Fibroblast of the aortic adventitia (primary cell): Measurements from ENCODE around the gene ASTN1. TPM values are rescaled to one million over a fixed set of nuclear protein-coding genes. Genes with fewer than 3 reads are reported as not detected.

Experiments used
- DNase-seq: peaks from one replicate; pipeline ENCODE4 v3.0.0-alpha.2; 2010; ENCODE audit warnings: low read depth
- H3K4me3 ChIP-seq: 2 replicates; pipeline ENCODE4 v1.5.1; 2011; ENCODE audit warnings: low read depth, mild to moderate bottlenecking, control low read depth, low read length, moderate library complexity
- CTCF ChIP-seq: IDR thresholded peaks from 2 replicates; pipeline ENCODE4 v1.5.1; 2011; ENCODE audit warnings: mild to moderate bottlenecking, low read length, control low read depth, inconsistent platforms; ENCODE audit not compliant: insufficient read depth
- total RNA-seq: library from RNA; depleted of rRNA; stranded (reverse); fragments of >200 nt; gene quantifications from 2 replicates; pipeline ENCODE4 v1.2.3, GENCODE V29; 2012; ENCODE audit warnings: low replicate concordance

ASTN1 gene
- total RNA-seq, 1 donor: under 0.01 TPM

DNA sequence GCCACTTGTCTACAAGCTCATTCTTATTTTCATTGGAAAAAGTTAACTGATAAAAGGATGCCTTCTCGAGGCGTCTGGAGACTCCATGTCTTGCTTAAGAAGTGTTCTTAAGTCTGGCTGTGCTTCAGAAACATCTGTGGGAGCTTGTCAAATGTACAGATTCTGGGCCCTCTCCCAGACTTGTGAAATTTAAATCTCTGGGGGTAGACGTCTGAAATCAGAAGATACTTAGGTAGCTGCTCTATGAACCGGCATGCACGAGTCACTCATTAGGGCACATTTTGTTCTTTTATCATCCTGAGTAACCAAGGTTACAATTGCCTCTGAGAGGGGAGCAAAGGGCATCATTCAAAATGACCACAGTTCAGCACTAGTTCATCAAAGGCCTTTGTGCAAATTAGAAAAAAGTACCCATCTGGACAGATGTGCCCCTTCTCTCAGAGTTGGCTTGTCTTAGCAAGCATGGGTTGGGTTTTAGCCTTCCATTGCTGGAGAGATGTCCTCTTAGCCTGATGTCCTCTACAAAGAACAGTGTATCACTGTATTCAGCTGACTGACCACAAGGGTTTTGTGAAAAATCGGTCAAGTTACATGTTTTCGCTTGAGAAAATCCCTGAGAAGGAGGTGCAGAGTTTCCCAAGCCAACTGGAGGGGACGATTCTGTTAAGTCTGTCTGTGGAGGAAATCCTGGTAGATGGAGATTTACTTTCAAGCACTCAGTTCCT is 156.9 kb downstream of the ASTN1 start:
- no peak for TF ChIP-seq CTCF
- no peak overlapping the region for H3K4me3 ChIP-seq
- DNase-seq: no peak

DNA sequence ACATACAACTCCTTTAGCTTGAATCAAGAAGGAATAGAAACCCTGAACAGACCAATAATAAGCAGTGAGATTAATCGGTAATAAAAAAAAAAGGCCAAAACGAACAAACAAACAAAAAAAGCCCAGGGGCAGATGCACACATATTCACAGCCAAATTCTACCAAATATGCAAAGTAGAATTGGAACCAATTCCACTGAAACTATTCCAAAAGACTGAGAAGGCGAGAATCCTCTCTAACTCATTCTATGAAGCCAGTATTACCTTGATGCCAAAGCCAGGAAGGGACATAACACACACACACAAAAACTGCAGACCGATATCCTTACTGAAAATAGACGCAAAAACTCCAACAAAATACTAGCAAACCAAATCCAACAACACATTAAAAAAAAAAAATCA is 161.6 kb downstream of the ASTN1 start:
- no peak for DNase-seq
- TF ChIP-seq CTCF: no peak
- H3K4me3 ChIP-seq: no peak overlapping the region

DNA sequence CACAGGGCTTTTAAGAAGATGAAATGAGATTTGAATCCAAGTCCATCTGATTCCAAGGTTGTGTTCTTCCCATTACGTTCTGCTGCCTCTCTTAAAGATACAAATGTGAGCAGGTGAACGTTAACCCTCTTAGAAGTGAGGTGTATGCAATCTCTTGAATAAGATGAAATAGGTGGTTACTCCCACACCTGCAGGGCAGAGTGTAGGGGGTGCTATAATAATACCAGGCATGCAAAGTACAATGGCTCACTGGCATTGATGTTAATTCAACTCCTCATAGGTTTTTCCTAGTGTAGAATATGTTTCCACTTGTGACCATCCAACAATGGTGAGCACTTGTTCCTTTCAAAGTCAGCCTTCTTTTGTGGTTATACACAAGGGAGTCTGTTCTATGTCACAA is 163.0 kb downstream of the ASTN1 start:
- H3K4me3 ChIP-seq: no peak overlapping the region
- DNase-seq: no peak
- TF ChIP-seq CTCF: no peak

- TF ChIP-seq CTCF: no peak
- DNase-seq: no peak
- no peak overlapping the region for H3K4me3 ChIP-seq
These were observed 166.2 kb downstream of the ASTN1 start for GRCh38 chr1:176998183-176998795.

GRCh38 chr1:176996456-176997090 is 167.9 kb downstream of the ASTN1 start:
- DNase-seq: no peak
- no peak for TF ChIP-seq CTCF
- H3K4me3 ChIP-seq: no peak overlapping the region

DNA sequence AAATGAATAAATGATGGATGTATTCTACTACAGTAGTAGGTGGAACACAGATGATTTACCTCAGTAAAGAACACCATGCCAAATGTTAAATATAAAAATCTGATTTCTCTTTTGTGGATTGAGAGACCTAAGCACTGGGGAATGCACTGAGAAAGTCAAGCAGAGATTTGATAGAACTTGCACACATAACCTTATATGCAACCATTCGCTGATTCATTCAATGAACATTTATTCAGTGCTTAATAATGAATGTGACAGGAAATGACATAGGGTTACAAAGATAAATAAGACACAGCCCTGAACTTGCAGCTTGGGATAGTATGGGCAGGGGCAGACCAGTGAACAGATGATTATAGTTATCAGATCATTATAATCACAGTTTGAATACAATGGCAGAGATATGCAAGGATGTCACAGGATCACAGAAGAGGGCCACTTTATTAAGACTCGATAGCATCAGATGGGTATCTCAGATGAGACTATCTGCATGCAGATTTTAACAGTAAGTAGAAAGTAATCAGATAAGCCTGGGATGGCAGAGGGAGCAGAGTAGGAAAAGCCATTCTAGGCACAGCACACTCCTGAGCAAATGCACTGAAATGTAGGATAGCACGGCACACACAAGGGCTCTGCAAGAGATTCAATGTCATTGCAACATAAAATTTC is 169.4 kb downstream of the ASTN1 start:
- no peak overlapping the region for H3K4me3 ChIP-seq
- DNase-seq: no peak
- no peak for TF ChIP-seq CTCF
